Hepatocyte (in vitro differentiated cells): ENCODE measurements around the gene PLEKHM3.

Experiments
- EZH2 ChIP-seq: fragments of 200-600 bp; sonication (generic); IDR thresholded peaks from 2 replicates; pipeline ENCODE4 v1.6.1; 2016; ENCODE audit warnings: antibody characterized with exemption, mild to moderate bottlenecking, borderline replicate concordance
- TF ChIP-seq, protein P1 (sequence below): fragments of 200-600 bp; sonication (generic); IDR thresholded peaks from 2 replicates; pipeline ENCODE4 v1.5.1; 2016; ENCODE audit warnings: antibody characterized with exemption, mild to moderate bottlenecking; ENCODE audit not compliant: poor library complexity

DNA sequence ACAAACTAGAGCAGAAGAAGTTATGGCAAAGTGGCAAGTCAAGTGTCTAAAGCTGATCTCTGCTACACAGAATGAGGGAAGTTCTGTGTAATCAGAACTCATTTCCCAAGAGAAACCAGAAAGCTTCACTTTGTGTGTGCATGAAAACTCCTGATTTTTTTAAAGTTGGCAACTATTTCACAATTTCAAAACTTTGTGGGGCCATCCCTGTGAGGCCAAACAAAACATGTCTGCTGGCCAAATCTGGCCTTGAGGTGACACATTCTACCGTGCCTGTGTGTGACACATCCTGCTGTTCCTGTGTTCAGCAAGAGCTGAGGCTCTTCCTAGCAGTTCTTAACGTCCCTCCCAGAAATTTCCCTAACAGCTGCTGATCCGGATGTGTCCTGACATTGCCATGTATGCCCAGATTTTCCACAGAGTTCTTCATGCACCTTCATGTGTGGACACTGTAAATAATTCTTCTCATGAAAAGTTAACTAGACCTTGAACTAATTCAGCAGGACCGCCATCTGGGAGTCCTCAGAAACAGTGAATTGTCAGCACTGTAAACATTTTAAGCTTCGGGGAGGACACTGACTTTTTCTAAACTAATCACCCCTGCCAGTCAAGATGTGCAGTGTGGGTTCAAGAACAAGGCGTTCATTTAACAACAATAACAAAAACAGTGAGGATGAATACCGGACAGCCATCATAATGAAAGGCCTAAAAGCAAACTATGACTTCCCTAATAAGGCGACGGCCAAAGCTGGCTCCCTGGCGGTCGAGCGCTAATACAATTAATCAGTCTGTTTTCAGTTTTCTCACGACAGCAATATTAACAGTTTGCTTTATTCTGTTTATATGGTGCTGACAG, 99.0 kb downstream of the PLEKHM3 start:
- TF ChIP-seq, protein P1, sequence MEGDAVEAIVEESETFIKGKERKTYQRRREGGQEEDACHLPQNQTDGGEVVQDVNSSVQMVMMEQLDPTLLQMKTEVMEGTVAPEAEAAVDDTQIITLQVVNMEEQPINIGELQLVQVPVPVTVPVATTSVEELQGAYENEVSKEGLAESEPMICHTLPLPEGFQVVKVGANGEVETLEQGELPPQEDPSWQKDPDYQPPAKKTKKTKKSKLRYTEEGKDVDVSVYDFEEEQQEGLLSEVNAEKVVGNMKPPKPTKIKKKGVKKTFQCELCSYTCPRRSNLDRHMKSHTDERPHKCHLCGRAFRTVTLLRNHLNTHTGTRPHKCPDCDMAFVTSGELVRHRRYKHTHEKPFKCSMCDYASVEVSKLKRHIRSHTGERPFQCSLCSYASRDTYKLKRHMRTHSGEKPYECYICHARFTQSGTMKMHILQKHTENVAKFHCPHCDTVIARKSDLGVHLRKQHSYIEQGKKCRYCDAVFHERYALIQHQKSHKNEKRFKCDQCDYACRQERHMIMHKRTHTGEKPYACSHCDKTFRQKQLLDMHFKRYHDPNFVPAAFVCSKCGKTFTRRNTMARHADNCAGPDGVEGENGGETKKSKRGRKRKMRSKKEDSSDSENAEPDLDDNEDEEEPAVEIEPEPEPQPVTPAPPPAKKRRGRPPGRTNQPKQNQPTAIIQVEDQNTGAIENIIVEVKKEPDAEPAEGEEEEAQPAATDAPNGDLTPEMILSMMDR = no peak
- TF ChIP-seq EZH2 = no peak
